Keratinocyte (primary cell): ENCODE measurements around the gene ZC3H4. TPM values are rescaled to one million over a fixed set of nuclear protein-coding genes. Genes with fewer than 3 reads are reported as not detected.

ENCODE experiments used
- DNase-seq: peaks from one replicate; pipeline ENCODE4 v3.0.0-alpha.2; 2011; ENCODE audit warnings: low read depth, missing footprints, low spot score
- FAIRE-seq: peaks from 2 replicates; lab custom pipeline; 2011; peaks lifted over from hg19 to GRCh38; lab: Jason Lieb, UNC
- H2AFZ ChIP-seq: 2 replicates; pipeline ENCODE4 v1.6.0; 2012; ENCODE audit warnings: low read length, control low read depth, inconsistent platforms; ENCODE audit not compliant: control insufficient read depth
- H3K27ac ChIP-seq: 2 replicates; pipeline ENCODE4 v1.5.1; 2011; ENCODE audit warnings: low read length; ENCODE audit not compliant: control insufficient read depth, insufficient read depth
- H3K27me3 ChIP-seq: 3 replicates; pipeline ENCODE4 v1.6.0; 2011; ENCODE audit warnings: low read length; ENCODE audit not compliant: control insufficient read depth, insufficient read depth; ENCODE audit errors: extremely low read depth
- H3K36me3 ChIP-seq, 2 experiments: 2 replicates in 1 of 2; 3 replicates in 1 of 2; pipeline ENCODE4 v1.5.1; 2011; ENCODE audit warnings: low read length in 2 of 2, mild to moderate bottlenecking in 1 of 2; ENCODE audit not compliant: control insufficient read depth in 2 of 2, insufficient read depth in 2 of 2; ENCODE audit errors: extremely low read depth in 1 of 2
- H3K4me1 ChIP-seq: 3 replicates; pipeline ENCODE4 v1.5.1; 2011; ENCODE audit warnings: low read length; ENCODE audit not compliant: control insufficient read depth, insufficient read depth; ENCODE audit errors: extremely low read depth
- H3K4me2 ChIP-seq: 3 replicates; pipeline ENCODE4 v1.6.0; 2011; ENCODE audit warnings: low read depth, low read length; ENCODE audit not compliant: control insufficient read depth, insufficient read depth; ENCODE audit errors: extremely low read depth
- H3K4me3 ChIP-seq, 3 experiments: fragments of 200-600 bp in 1 of 3; sonication (generic) in 1 of 3; 2 replicates in 2 of 3; 3 replicates in 1 of 3; pipeline ENCODE4 v1.5.1; 2011 to 2016; ENCODE audit warnings: low read length in 3 of 3, mild to moderate bottlenecking in 3 of 3, control low read depth in 2 of 3, inconsistent platforms in 1 of 3, low read depth in 1 of 3, mixed read lengths in 1 of 3, mixed run types in 1 of 3, moderate library complexity in 1 of 3; ENCODE audit not compliant: control insufficient read depth in 2 of 3, insufficient read depth in 2 of 3; ENCODE audit errors: extremely low read depth in 1 of 3
- H3K79me2 ChIP-seq: 2 replicates; pipeline ENCODE4 v1.6.0; 2012; ENCODE audit warnings: low read length; ENCODE audit not compliant: control insufficient read depth, insufficient read depth
- H3K9ac ChIP-seq: 3 replicates; pipeline ENCODE4 v1.6.0; 2011; ENCODE audit warnings: low read length; ENCODE audit not compliant: control insufficient read depth, insufficient read depth; ENCODE audit errors: extremely low read depth
- H3K9me1 ChIP-seq: 3 replicates; pipeline ENCODE4 v1.6.0; 2011; ENCODE audit warnings: low read length; ENCODE audit not compliant: control insufficient read depth, insufficient read depth; ENCODE audit errors: extremely low read depth
- H3K9me3 ChIP-seq: 2 replicates; pipeline ENCODE4 v1.5.1; 2012; ENCODE audit warnings: low read depth, low read length; ENCODE audit not compliant: control insufficient read depth
- H4K20me1 ChIP-seq: 3 replicates; pipeline ENCODE4 v1.6.0; 2011; ENCODE audit warnings: low read length; ENCODE audit not compliant: control insufficient read depth, insufficient read depth; ENCODE audit errors: extremely low read depth
- CTCF ChIP-seq, 3 experiments: IDR thresholded peaks in 1 of 3; conservative IDR thresholded peaks in 1 of 3; optimal IDR thresholded peaks in 1 of 3; 2 replicates in 2 of 3; 3 replicates in 1 of 3; pipeline versions ENCODE3 to v1.5.1; 2011; ENCODE audit warnings: low read length in 3 of 3, mild to moderate bottlenecking in 3 of 3, moderate library complexity in 2 of 3, control low read depth in 1 of 3, inconsistent platforms in 1 of 3; ENCODE audit not compliant: insufficient read depth in 2 of 3; ENCODE audit errors: extremely low read depth in 1 of 3
- EZH2 ChIP-seq: IDR thresholded peaks from one replicate; pipeline ENCODE4 v1.6.1; 2012; ENCODE audit warnings: inconsistent platforms, mild to moderate bottlenecking, low read length, moderate library complexity
- dilution Hi-C: fragments of 300-500 bp; cut with MboI; formaldehyde crosslinking; loops from one replicate; pipeline ENCODE4 v1.7.0; 2020; ENCODE audit warnings: low sequenced_read_pairs; ENCODE audit not compliant: extremely low pct_ligation_motif_present
- polyA plus RNA-seq, 5 experiments: library from polyadenylated mRNA; depleted of rRNA in 3 of 5; stranded (reverse) in 3 of 5; stranded (forward) in 1 of 5; unstranded in 1 of 5; fragments of >200 nt; gene quantifications; 1 replicate in 1 of 5; 2 replicates in 3 of 5; 3 replicates in 1 of 5; pipeline versions ENCODE4 v1.2.1 to v1.2.3, GENCODE V29; 2011 to 2012; ENCODE audit warnings: missing spikeins in 2 of 5, low read depth in 1 of 5, low replicate concordance in 1 of 5

The ZC3H4 gene
- polyA plus RNA-seq, 1 donor (not counting 4 experiments of a cell fraction or from before 2014, with no cell fraction given), result 5.6 TPM

GRCh38 chr19:47039239-47039874, 74.2 kb downstream of the ZC3H4 start:
- no peak overlapping the region for H2AFZ ChIP-seq
- no peaks in the 10 kb centered on the region for H3K27me3 ChIP-seq
- H3K4me1 ChIP-seq, result peaks cover 14% of the 10 kb centered on the region
- FAIRE-seq (no peak), DNase-seq (no peak)
- H3K79me2 ChIP-seq, result no peaks in the 10 kb centered on the region
- H3K9me1 ChIP-seq, result no peaks in the 10 kb centered on the region
- H3K4me3 ChIP-seq, result no peak overlapping the region
- no peaks in the 10 kb centered on the region for H3K36me3 ChIP-seq
- dilution Hi-C loops, result no loop called here
- no peak overlapping the region for H3K9ac ChIP-seq
- H3K27ac ChIP-seq, result no peak overlapping the region
- TF ChIP-seq CTCF (optimal IDR thresholded peaks at IDR 0.05 in 1 of 3, IDR thresholded peaks at IDR 0.05 in 1 of 3, conservative IDR thresholded peaks at IDR 0.05 in 1 of 3; ENCODE audit: extremely low read depth in 1 of 3, insufficient read depth in 2 of 3, low read length in 3 of 3) (no peak), EZH2 (no peak)
- H3K9me3 ChIP-seq, result no peaks in the 10 kb centered on the region
- no peaks in the 10 kb centered on the region for H4K20me1 ChIP-seq
- no peak overlapping the region for H3K4me2 ChIP-seq

- Histone ChIP-seq H3K4me1 (peaks cover 14% of the 10 kb centered on the region), H3K9me3 (no peaks in the 10 kb centered on the region), H3K36me3 (no peaks in the 10 kb centered on the region), H3K4me2 (no peak overlapping the region), H2AFZ (no peak overlapping the region), H3K27ac (no peak overlapping the region), H3K9ac (no peak overlapping the region), H4K20me1 (no peaks in the 10 kb centered on the region), H3K9me1 (no peaks in the 10 kb centered on the region), H3K4me3 (no peak overlapping the region), H3K79me2 (no peaks in the 10 kb centered on the region), H3K27me3 (no peaks in the 10 kb centered on the region)
- DNase-seq (no peak), FAIRE-seq (no peak)
- dilution Hi-C loops, result no loop called here
- no peak for TF ChIP-seq EZH2
- no peak for TF ChIP-seq CTCF (optimal IDR thresholded peaks at IDR 0.05 in 1 of 3, IDR thresholded peaks at IDR 0.05 in 1 of 3, conservative IDR thresholded peaks at IDR 0.05 in 1 of 3; ENCODE audit: extremely low read depth in 1 of 3, insufficient read depth in 2 of 3, low read length in 3 of 3)
Measured at GRCh38 chr19:47037766-47038165, 75.8 kb downstream of the ZC3H4 start.
